Measurements from ENCODE around the gene GOLGA3. TPM values are rescaled to one million over a fixed set of nuclear protein-coding genes. Genes with fewer than 3 reads are reported as not detected.

Gene GOLGA3
- total and polyA plus RNA-seq, 9 of the 15 experiments (the other 6 are each of a cell fraction or from before 2014, with no cell fraction given): 1.9 to 48.1 (median 18.4) TPM

GRCh38 chr12:132719954-132720324 is 108.7 kb downstream of the GOLGA3 start:
- H2AFZ ChIP-seq (ENCODE audit: low read depth, low read length): no peak overlapping the region
- no peak overlapping the region for H3K27ac ChIP-seq (ENCODE audit: extremely low read depth, low read depth, low read length)
- H3K4me2 ChIP-seq (ENCODE audit: insufficient read depth, low read length): no peak overlapping the region
- H4K20me1 ChIP-seq (replicated peaks; ENCODE audit: control insufficient read depth, insufficient read depth, low read length): no peaks in the 10 kb centered on the region; the same call in 1 of the 2 replicates
- no peaks in the 10 kb centered on the region for H3K27me3 ChIP-seq (ENCODE audit: control insufficient read depth in 2 of 2, insufficient read depth in 2 of 2, low read length in 2 of 2)
- H3K9me3 ChIP-seq (replicated peaks; ENCODE audit: control insufficient read depth, insufficient read depth, low read depth, low read length): no peaks in the 10 kb centered on the region
- H3K36me3 ChIP-seq (ENCODE audit: control insufficient read depth, insufficient read depth, low read length): peaks cover 86% of the 10 kb centered on the region; the same call in 2 of the 3 replicates
- in situ Hi-C loops (cut with MboI) (no loop called here), intact Hi-C loops (cut with micrococcal nuclease) (no loop called here)
- H3K9ac ChIP-seq (ENCODE audit: insufficient read depth in 1 of 2, low read depth in 2 of 2, low read length in 2 of 2): no peak overlapping the region
- no TSS peak for BruUV-seq (replicated peaks)
- H3K79me2 ChIP-seq (ENCODE audit: control insufficient read depth, insufficient read depth, low read length): peaks cover 2% of the 10 kb centered on the region
- H3K4me1 ChIP-seq (replicated peaks in 1 of 2; ENCODE audit: control insufficient read depth in 2 of 2, insufficient read depth in 2 of 2, low read length in 2 of 2): peaks cover 0 to 18% of the 10 kb centered on the region in 2 experiments; a peak in 3 of 5 replicates
- peaks cover 5% of the 10 kb centered on the region for H3K9me1 ChIP-seq (ENCODE audit: control insufficient read depth, insufficient read depth, low read length)
- no peak overlapping the region for H3K4me3 ChIP-seq
- POLR2A ChIA-PET: interaction anchor here (0.8 kb wide), 1 partner anchor 10 kb away, joined by 4 read pairs; no protein-coding TSS in a partner anchor
- 95% methylated on average over 12 of the region's 12 CpGs for WGBS (ENCODE audit: insufficient coverage, low coverage, missing lambda C conversion rate)
- ATAC-seq: no peak
- DNase-seq (ENCODE audit: extremely low read depth in 1 of 4, low spot score in 3 of 4): no peak
- CTCF ChIA-PET (ENCODE audit: low intra/inter-chr PET ratio): no interaction called here
- FAIRE-seq: no peak
- no peak for TF ChIP-seq HMGN3 (IDR thresholded peaks at IDR 0.05; ENCODE audit: borderline replicate concordance, extremely low read depth, insufficient read length, low read depth, low read length)
- TF ChIP-seq, protein P1, sequence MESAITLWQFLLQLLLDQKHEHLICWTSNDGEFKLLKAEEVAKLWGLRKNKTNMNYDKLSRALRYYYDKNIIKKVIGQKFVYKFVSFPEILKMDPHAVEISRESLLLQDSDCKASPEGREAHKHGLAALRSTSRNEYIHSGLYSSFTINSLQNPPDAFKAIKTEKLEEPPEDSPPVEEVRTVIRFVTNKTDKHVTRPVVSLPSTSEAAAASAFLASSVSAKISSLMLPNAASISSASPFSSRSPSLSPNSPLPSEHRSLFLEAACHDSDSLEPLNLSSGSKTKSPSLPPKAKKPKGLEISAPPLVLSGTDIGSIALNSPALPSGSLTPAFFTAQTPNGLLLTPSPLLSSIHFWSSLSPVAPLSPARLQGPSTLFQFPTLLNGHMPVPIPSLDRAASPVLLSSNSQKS (CRISPR knock-in tag; IDR thresholded peaks at IDR 0.05): no peak
- TF ChIP-seq MTF1 (CRISPR knock-in tag; IDR thresholded peaks at IDR 0.05; ENCODE audit: borderline replicate concordance): no peak
- TF ChIP-seq CREM (IDR thresholded peaks at IDR 0.05; ENCODE audit: low read depth): no peak
- no peak for TF ChIP-seq PBX2 (CRISPR knock-in tag; IDR thresholded peaks at IDR 0.05; ENCODE audit: low read depth)
- no peak for TF ChIP-seq PBX2 (tag; conservative IDR thresholded peaks at IDR 0.05; ENCODE audit: low read depth)
- TF ChIP-seq ZNF830 (CRISPR knock-in tag; IDR thresholded peaks at IDR 0.05): no peak
- TF ChIP-seq ZNF277 (CRISPR knock-in tag; IDR thresholded peaks at IDR 0.05; ENCODE audit: borderline replicate concordance): no peak
- no peak for TF ChIP-seq ZBTB11 (CRISPR knock-in tag; IDR thresholded peaks at IDR 0.05)
- no peak for TF ChIP-seq ZNF23 (CRISPR knock-in tag; IDR thresholded peaks at IDR 0.05)
- no peak for TF ChIP-seq DDX20 (tag; IDR thresholded peaks at IDR 0.05; ENCODE audit: low read depth)
- no peak for TF ChIP-seq FOXK2 (conservative IDR thresholded peaks at IDR 0.05 in 1 of 2, IDR thresholded peaks at IDR 0.05 in 1 of 2; ENCODE audit: low read depth in 2 of 2)
